ENCODE data around the gene SULT4A1. TPM values are rescaled to one million over a fixed set of nuclear protein-coding genes. Genes with fewer than 3 reads are reported as not detected.

Gene SULT4A1
- total and polyA plus RNA-seq, 2 of the 8 experiments (the other 6 are each of a cell fraction or from before 2014, with no cell fraction given), result 9.1 to 11.8 TPM

DNA sequence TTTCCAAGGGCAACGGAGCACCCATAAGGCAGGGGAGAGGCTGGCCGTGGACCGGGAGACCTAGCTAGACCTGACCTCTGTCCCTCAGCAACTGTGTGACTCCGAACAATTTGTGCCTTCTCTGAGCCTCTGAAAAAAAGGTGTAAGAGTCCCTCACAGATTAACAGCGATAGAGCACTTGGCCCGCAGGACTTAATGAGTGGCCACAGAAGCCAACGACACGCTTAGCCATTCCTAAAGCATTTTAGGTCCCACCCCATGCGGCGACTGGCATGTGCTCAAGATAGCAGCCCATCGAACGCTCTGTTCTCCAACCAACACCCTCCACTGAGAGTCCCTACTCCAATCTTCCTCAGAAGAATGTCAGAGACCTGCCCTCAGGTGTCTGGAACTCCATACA is 1.5 kb downstream of the SULT4A1 start:
- no peak overlapping the region for H2BK20ac ChIP-seq (ENCODE audit: low read length)
- H3K4me1 ChIP-seq (replicated peaks in 1 of 4; ENCODE audit: control insufficient read depth in 3 of 4, insufficient read depth in 4 of 4, low read length in 3 of 4), result peaks cover 7 to 22% (median 11%) of the 10 kb centered on the region in 4 experiments
- peaks cover 0 to 57% of the 10 kb centered on the region in 2 experiments; a peak in 2 of 4 replicates for H3K79me2 ChIP-seq (ENCODE audit: control insufficient read depth in 1 of 2, insufficient read depth in 2 of 2, low read length in 2 of 2)
- peaks cover 1 to 4% of the 10 kb centered on the region in 2 experiments for H4K20me1 ChIP-seq (replicated peaks in 1 of 2; ENCODE audit: control insufficient read depth in 1 of 2, insufficient read depth in 2 of 2, low read length in 2 of 2)
- H3K14ac ChIP-seq (ENCODE audit: insufficient read length), result no peak overlapping the region
- peak overlapping the region; percentile 90; the same call in 1 of the 2 replicates for H2AK5ac ChIP-seq (ENCODE audit: low read depth, low read length)
- no peak overlapping the region for H3K23ac ChIP-seq (ENCODE audit: insufficient read length)
- peak overlapping the region; percentile 71 to 95; a peak in 3 of 4 replicates for H3K4me2 ChIP-seq (ENCODE audit: insufficient read depth in 1 of 2, low read depth in 2 of 2, low read length in 2 of 2)
- TF ChIP-seq CBX5 (IDR thresholded peaks at IDR 0.05; ENCODE audit: low read depth, low read length), result no peak
- TF ChIP-seq SP1 (IDR thresholded peaks at IDR 0.05; ENCODE audit: low read depth, low read length), result no peak
- no peak for TF ChIP-seq MAX (IDR thresholded peaks at IDR 0.05)
- no peak overlapping the region for H3K4ac ChIP-seq (replicated peaks; ENCODE audit: insufficient read length, low read depth, low read length)
- H4K5ac ChIP-seq (ENCODE audit: insufficient read length, low read depth, low read length), result no peak overlapping the region
- no peak for DNase-seq (ENCODE audit: low read depth in 1 of 2, low spot score in 2 of 2)
- H3K27me3 ChIP-seq (replicated peaks in 1 of 4; ENCODE audit: control insufficient read depth in 3 of 4, extremely low read depth in 1 of 4, insufficient read depth in 3 of 4, low read length in 3 of 4), result no peaks in the 10 kb centered on the region; a peak in 2 of 7 replicates
- no peak overlapping the region for H4K8ac ChIP-seq (ENCODE audit: extremely low read depth, insufficient read depth, low read length)
- peaks cover 9% of the 10 kb centered on the region; the same call in 1 of the 2 replicates for H3K23me2 ChIP-seq (ENCODE audit: low read depth, low read length)
- H3K56ac ChIP-seq (replicated peaks; ENCODE audit: insufficient read length, low read depth, low read length), result no peak overlapping the region
- H4K91ac ChIP-seq (replicated peaks; ENCODE audit: insufficient read length, low read length), result no peak overlapping the region
- ChIA-PET POLR2A (ENCODE audit: partially characterized antibody) (interaction anchor here (0.8 to 1.7 kb wide), 5 partner anchors 8 to 32 kb away, joined by 3 to 7 read pairs (median 3); no protein-coding TSS in a partner anchor), CTCF (ENCODE audit: partially characterized antibody) (interaction anchor here (0.7 to 2.0 kb wide), 6 partner anchors 16 to 472 kb away, joined by 3 to 9 read pairs (median 3); no protein-coding TSS in a partner anchor)
- H3K79me1 ChIP-seq (ENCODE audit: low read depth, low read length), result peaks cover 13% of the 10 kb centered on the region
- H3K4me3 ChIP-seq (ENCODE audit: extremely low read depth in 1 of 4, insufficient read depth in 2 of 4, low read depth in 3 of 4, low read length in 4 of 4), result peak overlapping the region in 2 of 4 experiments; percentile 47 to 61; a peak in 4 of 8 replicates
- no peak overlapping the region for H2BK120ac ChIP-seq (replicated peaks; ENCODE audit: low read depth, low read length)
- H3K27ac ChIP-seq (ENCODE audit: low read depth, low read length), result no peak overlapping the region
- H3K9ac ChIP-seq (replicated peaks in 1 of 4; ENCODE audit: extremely low read depth in 1 of 4, low read depth in 3 of 4, low read length in 3 of 4), result 0 out of 7 replicates have a peak overlapping the region, but pooled peaks of 1 of the 4 experiments have one; percentile 17
- no peaks in the 10 kb centered on the region; a peak in 1 of 8 replicates for H3K36me3 ChIP-seq (ENCODE audit: control insufficient read depth in 2 of 4, insufficient read depth in 4 of 4, low read length in 3 of 4)
- H2BK5ac ChIP-seq (ENCODE audit: low read depth, low read length), result no peak overlapping the region
- WGBS, 2 experiments (ENCODE audit: extremely low coverage in 1 of 2, insufficient coverage in 1 of 2, insufficient read length in 1 of 2, insufficient replicate concordance in 2 of 2, low coverage in 1 of 2, low lambda C conversion rate in 2 of 2, missing lambda C conversion rate in 1 of 2), result 93% methylated on average over 12 of the region's 12 CpGs; no CpG with 5 or more reads in 1 of the 2 experiments
- H2BK15ac ChIP-seq (ENCODE audit: low read length), result 0 out of 2 replicates have a peak overlapping the region, but pooled peaks have one; percentile 1
- H3K9me3 ChIP-seq (ENCODE audit: insufficient read depth in 2 of 2, low read depth in 1 of 2, low read length in 1 of 2), result peaks cover 0 to 8% of the 10 kb centered on the region in 2 experiments; a peak in 1 of 4 replicates
- H3K18ac ChIP-seq (ENCODE audit: extremely low read depth, low read length), result no peak overlapping the region; the same call in 1 of the 2 replicates
- no peak overlapping the region for H2AFZ ChIP-seq (ENCODE audit: low read length)
- FAIRE-seq, result no peak
- H2BK12ac ChIP-seq (ENCODE audit: low read depth, low read length), result peak overlapping the region; percentile 75; the same call in 1 of the 2 replicates
